GM19455 (cell line): ENCODE data around the gene TRIM45.
"Not testable (repeated sequence)": the region's sequence is repeated elsewhere in the genome, so short reads cannot be mapped to it uniquely, and the experiment has no call there.

ENCODE experiments used
- ATAC-seq: cut with Tn5 transposase; IDR thresholded peaks from one replicate; pipeline ENCODE4 v1.9.1; 2021; ENCODE audit not compliant: unreplicated experiment

TRIM45 gene

GRCh38 chr1:117135329-117135728, 13.8 kb upstream of the TRIM45 start:
- ATAC-seq: no peak

DNA sequence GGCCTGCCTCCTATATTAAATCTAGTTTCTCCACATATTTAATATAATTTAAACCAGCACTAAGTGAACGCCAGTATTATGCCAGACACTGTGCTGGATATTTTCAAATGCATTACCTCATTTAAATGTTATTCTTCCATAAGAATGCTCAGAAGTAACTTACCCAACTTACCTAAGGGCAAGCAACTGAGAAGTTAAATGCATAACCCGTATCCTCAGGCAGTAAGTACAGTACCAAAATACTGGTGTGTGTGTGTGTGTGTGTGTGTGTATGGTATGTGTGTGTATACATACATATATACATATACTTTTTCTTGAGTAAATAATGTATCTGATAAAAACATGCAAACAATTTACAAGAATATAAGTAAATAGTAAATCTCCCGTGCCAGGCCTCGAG, 9.0 kb upstream of the TRIM45 start:
- ATAC-seq: no peak

DNA sequence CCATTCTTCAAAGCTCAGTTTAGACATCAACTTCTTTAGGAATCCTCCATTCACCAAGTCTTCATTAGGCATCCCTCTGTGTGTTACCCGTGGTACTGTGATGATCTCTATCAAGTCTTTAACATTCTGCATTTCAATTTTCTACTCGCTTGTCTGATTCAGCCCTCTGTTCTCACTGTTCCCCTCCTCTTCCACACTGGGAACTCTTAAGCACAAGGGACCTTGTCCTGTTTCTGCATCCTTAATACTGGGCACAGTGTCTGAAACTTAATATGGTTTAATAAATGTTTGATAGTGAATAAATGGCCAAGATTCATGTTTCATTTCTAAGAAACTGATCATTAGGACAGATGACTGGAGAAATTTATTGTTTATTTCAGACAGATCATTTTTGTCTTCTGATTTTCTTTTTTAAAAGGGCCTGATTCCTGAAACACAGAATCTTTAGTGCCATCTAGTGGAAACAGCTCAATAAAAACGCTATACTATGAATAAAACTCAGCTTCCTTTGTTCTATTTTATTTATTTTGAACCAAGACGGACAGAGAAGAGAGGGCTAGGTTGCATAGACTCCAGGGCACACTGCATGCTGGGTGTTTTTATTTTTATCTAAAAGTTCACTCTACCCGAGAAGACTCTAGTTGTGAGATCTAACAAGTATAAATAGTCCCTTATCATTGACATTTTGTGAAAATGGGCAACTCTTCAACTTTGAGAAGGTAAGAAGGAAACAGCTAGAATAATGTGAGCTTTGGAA, 7.0 kb upstream of the TRIM45 start:
- ATAC-seq: no peak

DNA sequence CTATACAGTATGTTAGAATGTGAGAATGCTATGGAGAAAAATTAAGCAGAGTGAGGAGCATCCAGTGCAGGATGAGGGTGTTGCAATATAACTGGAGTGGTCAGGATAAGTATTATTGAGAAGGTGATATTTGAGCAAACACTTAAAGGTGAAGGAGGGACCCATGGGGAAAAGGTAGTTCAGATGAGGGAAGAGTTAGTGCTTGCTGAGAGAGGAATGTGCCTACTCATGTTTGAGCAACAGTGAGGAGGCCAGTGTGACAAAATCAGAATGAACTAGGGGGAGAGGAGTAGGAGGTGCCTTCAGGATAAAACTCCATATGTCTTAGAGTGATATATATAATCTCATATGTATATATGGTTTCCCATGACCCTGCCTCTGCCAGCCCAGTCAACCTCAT, 6.2 kb upstream of the TRIM45 start:
- no peak for ATAC-seq

DNA sequence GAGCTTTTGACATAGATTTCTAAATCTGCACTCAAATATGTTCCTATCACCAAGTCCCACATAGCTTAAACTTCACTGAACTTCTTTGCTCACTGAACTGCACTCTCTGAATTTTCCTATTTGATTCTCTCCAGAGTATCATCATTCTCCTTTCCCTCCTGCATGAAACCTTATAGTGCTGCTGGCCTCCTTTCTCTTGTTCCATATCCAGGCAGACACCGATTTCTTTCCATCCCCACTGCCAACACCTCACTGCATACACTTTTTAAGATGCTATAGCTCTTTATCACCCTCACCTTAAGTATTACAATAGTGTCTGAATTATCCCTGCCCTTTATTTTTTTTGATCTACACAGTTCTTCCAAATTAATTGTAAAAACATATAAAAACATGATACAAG, 3.1 kb upstream of the TRIM45 start:
- ATAC-seq: no peak

GRCh38 chr1:117123274-117123673, 1.7 kb upstream of the TRIM45 start:
- ATAC-seq: no peak

- no peak for ATAC-seq
Observed at GRCh38 chr1:117122330-117123025, 929 bp upstream of the TRIM45 start.

GRCh38 chr1:117120774-117121588, 568 bp downstream of the TRIM45 start:
- ATAC-seq: peak; percentile 12

DNA sequence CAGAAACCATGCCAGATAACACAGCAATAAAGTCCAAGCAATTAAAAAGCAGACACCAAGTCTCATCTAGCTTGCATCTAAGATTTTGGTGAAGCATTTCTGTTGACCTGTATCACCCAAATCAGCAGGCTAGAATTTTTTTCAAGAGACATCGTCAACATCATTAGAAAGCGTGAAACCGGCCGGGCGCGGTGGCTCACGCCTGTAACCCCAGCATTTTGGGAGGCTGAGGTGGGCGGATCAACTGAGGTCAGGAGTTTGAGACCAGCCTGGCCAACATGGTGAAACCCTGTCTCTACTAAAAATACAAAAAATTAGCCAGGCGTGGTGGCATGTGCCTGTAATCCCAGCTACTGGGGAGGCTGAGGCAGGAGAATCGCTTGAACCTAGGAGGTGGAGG, 2.4 kb downstream of the TRIM45 start:
- not testable (repeated sequence) for ATAC-seq

GRCh38 chr1:117118137-117118536, 3.4 kb downstream of the TRIM45 start:
- ATAC-seq: no peak

GRCh38 chr1:117117697-117118096, 3.9 kb downstream of the TRIM45 start:
- ATAC-seq: no peak

DNA sequence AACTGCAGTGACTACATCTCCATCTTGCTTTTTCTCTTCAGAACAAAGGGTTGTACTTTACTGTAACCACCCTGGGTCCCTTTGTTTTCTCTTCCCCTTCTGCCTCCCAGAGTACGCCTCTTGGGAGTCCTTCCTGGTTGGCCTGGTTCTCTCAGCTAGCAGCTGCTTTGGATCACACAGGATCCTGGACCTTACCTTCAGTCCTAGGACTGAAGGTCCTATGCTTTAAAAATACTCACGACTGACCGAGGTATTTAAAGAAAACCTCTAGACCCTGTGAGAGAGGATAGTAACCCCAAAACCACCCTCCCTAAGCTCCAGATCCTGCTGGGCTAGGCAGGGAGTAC, 4.8 kb downstream of the TRIM45 start:
- no peak for ATAC-seq

- ATAC-seq: no peak
Observed at GRCh38 chr1:117116090-117116783, 5.3 kb downstream of the TRIM45 start.

DNA sequence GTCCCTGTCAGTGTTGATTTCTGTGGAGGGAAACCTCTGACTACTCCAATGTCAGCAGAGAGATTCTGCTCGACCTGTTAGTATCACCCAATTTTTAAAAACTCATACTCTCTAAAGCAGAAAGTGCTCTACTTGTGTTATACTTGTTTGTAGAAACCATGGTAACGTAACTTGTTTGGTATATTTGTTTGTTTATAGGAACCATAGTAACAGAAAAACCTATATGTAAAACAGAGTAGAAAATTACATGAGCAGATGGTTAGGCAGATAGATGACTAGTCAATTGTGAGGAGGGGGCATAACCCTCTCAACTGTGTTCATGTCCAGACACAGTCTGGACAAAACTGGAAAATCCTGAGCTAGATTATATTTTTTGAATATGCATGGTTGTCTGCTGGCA, 6.7 kb downstream of the TRIM45 start:
- no peak for ATAC-seq

DNA sequence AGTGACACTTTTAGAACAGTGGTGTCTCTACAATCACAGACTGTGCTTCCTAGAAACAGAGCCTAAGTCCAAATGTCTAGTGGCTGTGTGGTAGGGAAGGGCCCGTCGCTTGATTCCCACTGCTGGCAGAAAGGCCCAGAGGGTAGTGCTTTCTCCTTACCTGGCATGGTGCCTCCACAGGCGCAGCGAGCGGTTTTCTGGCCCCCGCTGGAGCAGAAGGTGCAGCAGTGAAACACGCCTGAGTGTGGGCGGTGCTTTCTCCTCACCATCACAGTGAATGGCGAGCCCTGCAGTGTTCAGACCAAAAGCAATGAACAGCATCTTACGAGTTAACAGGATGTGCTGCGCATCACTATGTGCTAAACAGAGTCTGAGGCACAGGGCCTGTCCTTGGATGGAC, 8.3 kb downstream of the TRIM45 start:
- no peak for ATAC-seq

- ATAC-seq: no peak
Observed at GRCh38 chr1:117112047-117112717, 9.4 kb downstream of the TRIM45 start.

GRCh38 chr1:117110774-117111173, 10.8 kb downstream of the TRIM45 start:
- no peak for ATAC-seq

DNA sequence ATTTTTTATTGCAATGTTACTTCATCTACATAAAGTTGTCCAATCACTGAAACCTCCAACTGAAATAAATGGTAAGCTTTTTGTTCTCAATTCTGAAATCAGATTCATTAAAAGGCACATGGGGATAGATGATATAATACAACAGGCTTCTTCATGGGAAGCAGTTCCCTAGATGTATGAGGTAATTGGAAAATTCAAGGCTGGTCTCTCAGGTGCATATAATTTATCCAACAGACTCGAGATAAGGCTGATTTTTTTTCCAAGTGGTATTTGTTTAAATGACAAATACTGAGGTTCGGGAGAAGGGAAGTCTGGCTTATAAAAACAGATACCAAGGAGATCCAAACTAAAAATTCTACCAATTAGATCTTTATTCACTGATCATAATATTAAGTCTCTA, 14.2 kb downstream of the TRIM45 start:
- ATAC-seq: no peak

- ATAC-seq: no peak
Observed at GRCh38 chr1:117106478-117106877, 15.1 kb downstream of the TRIM45 start.

DNA sequence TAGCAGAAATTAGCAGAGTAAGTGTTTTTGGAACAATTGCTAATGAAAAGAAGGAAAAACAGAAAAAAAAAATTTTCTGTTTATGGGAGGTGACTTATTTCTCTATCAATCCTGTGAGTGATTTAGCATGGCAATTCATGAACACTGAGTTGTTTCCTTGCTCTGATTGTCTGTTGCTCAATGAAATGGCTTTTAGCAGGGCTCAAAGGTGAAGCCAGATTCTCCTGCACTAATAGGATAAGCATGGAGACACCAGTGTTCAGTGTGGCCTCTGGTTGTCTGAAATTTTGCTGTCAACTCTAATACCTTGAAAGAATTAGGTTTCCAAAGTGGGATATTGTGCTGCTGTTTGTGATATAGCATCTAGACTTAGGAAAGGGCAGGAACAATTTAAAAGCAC, 15.8 kb downstream of the TRIM45 start:
- ATAC-seq: no peak

DNA sequence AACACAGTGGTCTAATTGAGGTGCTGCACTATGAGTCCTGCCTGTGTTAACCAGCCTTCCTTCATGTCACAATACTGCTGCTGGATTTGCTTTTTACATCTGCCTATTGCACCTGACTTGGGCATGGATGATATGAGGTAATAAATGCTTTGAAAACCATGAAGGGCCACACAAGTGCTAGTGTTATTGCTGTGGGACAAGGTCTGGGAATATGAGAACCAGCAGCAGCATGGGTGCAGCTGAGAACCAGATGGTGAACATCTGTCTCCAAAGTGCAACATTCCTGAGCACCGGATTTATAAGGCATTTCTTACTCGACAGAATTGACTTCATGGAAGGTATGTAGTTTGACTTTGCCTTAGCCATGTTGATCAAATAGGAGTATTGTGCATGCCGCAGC, 16.6 kb downstream of the TRIM45 start:
- ATAC-seq: no peak
